Stimulated activated CD4-positive, alpha-beta T cell treated with anti-CD3 and anti-CD28 coated beads, Interleukin-4, amount 100 ng/mL, for 48 hours (primary cell): ENCODE data around the gene OR10AD1.

ENCODE experiments used
- DNase-seq, 2 donors: peaks; one replicate each; pipeline ENCODE4 v3.0.0-alpha.2; 2020; ENCODE audit warnings: low read depth in 2 of 2

OR10AD1 gene

DNA sequence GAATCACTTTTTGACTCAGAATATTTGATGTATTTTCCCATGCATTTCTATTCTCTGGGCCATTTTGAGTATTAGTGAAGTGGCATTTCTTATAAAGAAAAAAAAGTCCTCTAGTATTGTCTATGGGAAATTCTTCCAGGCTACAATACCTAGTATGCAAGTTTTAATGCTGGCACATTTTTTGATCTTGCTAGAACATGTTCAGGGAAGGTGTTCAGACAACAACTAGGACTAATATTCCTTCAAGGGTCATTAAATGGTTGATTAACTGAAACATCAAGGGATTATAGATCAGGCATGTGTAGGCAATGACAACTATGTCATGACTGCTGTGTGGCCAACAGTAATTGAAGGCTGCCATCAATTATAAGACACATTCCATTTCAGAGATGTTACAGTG lies 12.0 kb downstream of the OR10AD1 start:
- DNase-seq, result no peak

DNA sequence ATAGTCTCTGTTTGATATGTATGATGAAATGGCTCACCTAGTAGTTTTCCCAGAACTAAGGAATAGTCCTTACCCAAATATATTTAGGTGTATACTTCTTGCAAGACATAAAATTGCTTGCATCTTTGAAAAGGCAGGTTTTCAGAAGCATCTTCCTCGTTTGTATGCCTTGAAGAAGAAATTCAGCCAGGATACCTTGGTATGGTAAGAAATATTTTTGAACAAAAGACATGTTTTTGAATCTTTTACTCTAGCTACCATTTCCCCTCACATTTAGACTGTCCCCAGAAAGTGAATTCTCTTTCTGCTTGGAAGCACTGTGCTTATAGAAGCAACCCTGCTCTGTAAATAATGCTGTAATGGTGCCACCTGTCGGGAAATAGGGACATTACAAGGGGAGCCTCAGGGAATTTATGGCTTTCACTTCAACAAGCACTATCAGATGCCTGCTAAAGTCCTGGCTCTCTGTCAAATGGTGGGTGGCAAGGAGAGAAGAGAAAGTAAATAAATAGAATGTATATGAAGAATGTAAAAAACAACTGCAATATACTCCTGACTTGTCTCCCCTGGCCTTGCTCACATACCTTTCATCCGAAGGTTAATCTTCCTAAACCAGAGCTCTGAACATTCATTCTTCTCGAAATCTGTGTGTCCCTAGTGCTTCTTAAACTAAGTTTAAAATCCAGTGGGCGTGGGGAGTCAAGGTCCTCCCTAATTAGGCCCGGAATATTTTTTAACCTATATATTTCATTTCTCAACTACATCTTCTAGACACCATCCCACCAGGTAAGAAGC lies 13.6 kb downstream of the OR10AD1 start:
- peak in 1 of 2 donors; percentile 63 for DNase-seq

DNA sequence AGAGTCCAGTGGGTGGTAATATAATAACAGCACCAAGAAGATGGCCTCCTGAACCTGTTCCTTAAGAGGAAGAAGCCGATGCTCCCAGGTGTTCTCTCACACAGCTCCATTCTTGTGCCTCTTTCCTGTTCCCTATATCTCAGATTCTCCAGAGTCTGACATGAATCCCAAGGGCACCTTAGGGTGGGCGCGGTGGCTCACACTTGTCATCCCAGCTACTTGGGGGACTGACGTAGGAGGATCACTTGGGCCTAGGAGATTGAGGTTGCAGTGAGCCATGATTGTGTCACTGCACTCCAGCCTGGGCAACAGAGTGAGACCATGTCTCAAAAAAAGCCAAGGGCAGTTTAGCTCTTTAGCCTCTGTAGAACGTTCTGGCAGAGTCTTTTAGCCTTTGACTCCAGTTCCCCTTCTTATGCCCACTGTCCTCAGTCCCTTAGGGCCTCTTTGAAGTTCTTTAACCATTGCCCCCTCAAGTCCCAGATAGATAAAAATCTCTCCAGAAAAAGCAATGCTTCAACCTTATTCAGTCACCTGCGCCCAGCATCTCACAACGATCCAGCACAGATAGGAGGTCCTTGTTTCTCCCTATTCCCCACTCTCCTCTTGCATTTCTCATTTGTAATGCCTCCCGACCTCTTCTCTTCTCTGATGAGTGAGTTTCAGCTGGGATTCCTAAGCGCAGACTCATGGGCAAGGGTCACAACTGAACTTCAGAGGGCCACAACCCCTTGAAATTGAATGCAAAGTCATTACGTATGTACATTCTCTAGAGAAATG lies 15.0 kb downstream of the OR10AD1 start:
- no peak for DNase-seq

DNA sequence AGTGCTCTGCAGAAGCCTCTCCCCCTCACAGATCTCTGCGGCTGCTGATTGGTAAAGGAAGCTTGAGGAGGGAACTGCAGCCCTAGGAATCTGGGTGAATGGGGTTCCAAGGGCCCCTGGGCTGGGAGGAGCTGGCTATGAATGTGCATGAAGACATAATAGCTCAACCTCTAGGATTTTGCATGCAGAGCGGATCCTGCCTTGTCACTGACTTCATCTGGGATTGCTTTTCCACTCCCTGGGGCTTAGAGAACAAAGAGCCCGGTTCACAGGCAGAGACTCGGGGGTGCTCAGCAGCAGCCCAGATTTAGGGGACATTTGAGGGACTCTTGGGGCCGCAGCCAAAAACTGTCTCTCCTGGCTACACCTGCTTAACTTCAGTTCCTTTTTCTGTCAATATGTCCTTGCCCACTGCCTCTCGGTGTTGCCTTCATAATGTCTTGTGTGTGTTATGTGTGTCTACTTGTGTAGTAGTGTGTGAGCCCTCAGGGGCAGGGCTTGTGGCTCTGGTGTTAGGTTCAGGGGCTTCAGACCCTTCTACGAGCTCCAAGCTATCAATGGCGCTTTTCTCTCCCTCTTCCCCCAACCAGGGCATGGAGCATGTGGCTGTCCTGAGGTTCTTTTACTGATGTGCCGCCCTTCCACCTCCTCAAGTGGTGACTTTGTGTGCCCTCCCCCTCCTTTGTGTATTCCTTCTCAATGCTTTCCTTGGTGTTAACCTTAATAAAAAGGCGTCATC lies 17.7 kb downstream of the OR10AD1 start:
- no peak for DNase-seq

DNA sequence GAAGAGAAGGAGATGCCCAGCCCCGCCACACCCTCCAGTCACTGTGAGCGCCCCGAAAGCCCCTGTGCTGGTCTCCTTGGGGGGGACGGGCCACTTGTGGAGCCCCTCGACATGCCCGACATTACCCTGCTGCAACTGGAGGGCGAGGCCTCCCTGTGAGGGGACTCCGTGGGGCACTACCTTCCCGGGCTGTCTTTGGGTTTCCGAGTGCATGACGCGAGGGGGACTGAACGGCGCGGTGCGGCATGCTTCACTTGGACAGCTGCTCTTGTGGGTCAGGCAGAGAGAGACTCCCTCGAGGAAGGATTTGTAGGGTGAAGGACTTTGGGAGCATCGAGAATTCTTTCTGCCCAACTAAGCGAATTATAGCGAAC lies 18.6 kb downstream of the OR10AD1 start:
- no peak for DNase-seq

DNA sequence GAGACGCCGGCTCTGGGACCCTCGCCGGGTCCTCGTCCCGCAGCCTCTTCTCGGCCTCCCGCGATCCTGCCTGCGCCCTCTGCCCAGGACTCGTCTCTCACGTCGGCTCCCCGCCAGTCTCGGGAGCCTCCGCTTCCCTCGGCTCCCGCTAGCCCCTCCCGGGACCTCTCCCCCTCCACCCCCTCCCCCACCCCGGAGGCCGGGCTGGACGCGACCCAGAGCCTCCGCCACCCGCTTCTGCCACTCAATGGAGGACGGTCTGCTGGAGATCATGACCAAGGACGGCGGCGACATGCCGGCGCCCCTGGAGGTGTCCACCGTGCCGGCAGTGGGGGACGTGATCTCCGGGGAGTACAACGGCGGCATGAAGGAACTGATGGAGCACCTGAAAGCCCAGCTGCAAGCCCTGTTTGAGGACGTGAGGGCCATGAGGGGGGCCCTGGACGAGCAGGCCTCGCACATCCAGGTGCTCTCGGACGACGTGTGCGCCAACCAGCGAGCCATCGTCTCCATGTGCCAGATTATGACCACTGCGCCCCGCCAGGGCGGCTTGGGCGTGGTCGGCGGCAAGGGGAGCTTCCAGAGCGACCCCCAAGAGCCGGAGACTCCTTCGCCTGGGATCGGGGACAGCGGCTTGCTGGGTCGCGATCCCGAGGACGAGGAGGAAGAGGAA lies 19.1 kb downstream of the OR10AD1 start:
- DNase-seq, result no peak

DNA sequence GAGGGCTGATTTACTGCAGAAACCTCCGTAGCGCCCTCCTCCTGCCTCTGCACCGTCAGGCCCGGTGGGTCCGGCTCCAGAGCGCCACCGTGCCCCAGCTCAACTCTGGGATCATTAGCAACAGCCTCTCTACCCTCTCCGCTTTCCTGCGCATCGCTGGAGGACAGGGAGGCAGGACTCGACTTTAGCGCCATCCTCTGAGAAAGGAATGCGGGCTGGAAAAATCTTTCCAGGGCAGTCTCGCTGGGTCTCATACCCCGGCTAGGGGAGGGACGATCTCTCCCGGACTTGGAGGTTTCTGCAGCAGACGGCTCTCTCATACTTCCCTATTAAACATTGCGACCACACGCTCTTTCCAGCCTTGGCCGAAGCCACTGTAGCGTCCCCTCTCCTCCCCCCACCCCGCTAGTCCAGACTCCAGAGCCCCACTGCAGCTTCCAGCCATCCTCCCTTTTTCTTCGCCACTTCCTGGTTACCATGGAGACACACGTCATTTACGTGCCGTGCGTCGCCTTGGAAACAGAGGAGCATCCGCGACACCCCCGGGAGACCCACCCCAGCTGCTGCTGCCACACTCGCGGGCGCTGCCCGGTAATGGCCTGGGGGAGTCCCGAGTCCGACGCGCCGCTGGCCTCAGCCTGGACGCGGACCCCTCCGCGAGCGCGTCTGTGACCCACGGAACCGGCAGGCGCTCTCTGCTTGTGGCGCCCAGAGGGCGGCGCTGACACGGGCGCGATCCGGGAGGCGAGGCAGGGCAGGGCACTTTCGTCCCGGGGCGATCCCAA lies 19.8 kb downstream of the OR10AD1 start, which contains the start of gene CCDC184:
Gene CCDC184 (plus strand): TSS at position 554 of the 785 bp plus-strand sequence. CDS start 479 bp downstream, outside the sequence.
- DNase-seq, result peak in 1 of 2 donors; percentile 42

DNA sequence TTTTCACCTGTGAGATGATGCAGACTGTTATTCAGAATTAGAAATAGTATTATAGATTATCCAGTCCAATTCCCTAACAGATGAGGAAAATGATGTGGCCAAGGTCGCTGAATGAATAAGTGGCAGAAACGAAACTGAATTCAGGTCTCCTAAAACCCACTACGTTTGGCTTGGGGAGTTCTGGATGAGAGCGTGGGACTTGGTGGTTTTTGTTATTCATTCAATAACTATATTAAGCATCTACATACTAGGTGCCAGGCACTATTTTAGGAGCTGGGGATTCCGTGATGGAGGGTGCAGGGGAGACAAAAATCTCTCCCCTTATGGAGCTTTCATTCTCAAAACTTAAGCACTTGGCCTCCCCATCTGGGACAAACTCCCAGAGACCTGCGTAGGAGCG lies 20.5 kb downstream of the OR10AD1 start:
- no peak for DNase-seq

DNA sequence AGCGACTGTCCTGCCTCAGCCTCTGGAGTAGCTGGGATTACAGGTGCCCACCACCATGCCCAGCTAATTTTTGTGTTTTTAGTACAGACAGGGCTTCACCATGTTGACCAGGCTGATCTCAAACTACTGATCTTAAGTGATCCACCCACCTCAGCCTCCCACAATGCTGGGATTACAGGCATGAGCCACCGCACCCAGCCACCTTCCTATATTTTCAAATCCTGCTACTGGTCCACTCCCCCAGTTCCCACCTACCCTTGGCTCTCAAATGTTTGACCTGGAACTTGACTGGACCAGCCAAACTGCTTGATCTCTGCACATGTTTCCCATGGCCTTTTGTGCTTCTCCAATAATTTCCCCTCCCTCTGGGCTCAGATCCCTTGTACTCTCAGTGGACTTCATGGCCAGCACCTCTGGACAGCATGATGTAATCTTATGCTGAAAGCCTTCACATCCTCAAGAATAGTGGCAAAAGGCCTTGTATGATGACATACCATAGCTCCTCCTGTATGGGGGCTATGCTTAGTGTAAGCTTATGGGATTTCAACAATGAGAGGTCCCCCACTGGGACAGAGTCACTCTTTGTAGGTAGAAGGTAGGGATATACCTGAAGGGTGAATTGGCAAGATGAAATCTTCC lies 22.1 kb downstream of the OR10AD1 start:
- no peak for DNase-seq

DNA sequence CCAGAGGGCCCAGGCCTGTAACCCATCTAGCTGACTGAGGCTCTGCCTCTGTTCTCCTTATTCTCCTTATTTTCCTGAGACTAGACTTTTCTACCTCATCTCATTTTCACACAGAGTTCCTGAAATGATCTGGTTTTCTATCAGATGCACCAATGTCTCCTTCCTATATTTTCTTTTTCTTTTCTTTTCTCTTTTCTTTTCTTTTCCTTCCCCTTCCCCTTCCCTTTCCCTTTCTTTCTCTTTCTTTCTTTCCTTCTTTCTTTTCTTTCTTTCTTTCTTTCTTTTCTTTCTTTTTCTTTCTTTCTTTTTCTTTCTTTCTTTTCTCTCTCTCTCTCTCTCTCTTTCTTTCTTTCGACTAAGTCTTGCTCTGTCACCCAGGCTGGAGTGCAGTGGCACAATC lies 22.7 kb downstream of the OR10AD1 start:
- no peak for DNase-seq

DNA sequence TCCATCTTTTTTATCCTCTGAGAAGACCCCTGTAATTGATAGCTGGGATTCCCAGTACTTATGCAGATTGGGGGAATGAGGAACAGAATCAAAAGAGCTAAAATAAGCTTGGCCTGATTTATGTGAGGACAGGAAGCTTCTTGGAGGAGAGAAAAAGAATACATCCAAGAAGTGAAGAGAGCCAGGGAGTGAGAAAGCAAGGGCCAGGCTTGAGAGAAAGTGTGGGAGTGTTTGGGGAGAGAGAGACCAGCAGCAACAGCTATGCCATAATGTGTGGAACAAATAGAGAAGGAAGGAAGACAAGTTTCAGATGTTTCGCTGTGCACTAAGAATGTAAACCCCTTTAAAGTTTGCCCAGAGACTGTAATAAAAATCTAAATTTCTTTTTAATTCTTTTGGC lies 23.6 kb downstream of the OR10AD1 start:
- DNase-seq, result no peak

DNA sequence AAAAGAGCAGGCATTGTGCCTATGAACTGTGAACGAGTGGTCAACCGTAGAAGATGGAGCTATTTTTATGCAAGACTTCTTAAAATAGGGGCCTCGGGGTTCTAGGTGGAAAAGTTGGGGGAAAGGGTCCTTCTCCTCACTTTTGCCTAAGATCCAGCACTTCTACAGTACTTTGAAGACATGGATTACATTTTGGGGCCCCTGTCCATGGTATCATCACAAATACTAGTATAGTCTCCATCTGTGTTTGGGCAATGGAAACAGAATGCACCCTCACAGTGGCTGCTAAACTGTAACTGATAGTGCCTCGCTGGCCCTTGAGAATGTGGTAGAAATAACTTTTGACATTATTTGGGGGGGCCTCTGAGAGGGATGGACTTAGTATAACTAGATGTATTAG lies 25.1 kb downstream of the OR10AD1 start:
- no peak for DNase-seq

DNA sequence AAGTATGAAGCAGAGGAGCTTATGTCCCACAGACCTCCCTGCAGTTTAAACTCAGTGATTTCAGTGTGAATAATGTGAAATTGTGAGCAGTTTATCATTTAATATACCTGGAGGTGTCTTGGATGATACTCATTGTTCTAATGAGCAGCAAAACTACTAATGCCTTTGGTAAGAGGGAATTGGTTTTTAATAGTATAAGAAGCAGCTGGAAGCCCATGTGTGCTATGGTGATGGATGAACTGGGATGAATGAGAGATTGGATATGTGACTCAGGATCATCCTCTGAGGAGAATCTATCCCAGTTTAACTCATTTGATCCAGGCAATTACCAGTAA lies 26.7 kb downstream of the OR10AD1 start:
- no peak for DNase-seq

DNA sequence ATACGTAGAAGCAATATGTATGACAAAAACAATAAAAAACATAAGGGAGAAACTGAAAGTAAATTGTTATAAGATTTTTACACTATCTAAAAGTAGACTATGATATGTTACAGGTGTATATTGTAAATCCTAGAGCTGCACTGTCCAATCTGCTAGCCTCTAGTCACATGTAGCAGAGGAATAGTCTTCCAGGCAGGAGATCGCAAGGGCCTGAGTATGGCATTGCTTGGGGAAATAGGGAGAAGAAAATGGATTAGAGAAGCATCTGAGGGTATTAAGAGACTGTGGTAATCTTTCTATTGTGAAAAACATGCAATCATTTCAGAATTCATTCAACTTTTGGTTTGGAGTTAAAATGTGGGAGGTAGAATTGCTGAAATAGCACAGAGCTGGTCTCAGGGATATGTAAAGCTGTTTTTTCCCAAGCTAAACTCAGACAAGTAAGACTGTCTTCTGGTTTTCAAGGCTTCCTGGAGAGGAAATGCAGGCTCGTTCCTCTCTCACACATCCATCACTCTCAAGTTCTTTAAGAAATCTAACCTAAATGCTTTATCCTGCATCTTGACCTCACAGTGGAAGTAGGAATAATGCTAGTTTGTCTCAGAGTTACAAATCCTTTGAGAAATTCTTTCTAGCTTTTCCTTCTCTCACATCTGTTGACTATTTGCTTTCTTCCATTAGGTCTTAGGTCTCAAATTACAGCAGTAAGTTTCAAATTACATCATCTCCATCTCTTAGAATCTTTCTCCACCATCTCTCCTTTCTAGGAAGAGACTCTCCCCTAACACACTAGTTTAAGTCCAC lies 27.3 kb downstream of the OR10AD1 start:
- DNase-seq, result no peak

DNA sequence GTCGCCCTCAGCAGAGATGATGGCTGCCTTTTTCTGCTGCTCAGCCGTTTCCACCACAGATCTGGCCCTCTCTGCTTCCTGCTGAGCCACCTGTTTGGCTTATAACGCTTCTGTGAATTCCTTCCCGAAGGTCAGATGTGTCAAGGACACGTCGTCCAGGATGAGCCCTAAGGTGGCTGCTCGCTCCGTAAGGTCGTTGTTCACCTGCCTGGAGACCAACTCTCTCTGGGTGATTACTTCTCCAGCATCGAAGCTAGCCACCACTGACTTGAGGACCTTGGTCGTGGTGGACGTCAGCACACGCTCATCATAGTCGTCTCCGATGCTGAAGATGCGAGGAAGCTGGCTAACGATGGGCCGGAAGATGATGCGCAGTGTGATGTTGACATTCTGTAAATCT lies 34.1 kb downstream of the OR10AD1 start:
- no peak for DNase-seq

DNA sequence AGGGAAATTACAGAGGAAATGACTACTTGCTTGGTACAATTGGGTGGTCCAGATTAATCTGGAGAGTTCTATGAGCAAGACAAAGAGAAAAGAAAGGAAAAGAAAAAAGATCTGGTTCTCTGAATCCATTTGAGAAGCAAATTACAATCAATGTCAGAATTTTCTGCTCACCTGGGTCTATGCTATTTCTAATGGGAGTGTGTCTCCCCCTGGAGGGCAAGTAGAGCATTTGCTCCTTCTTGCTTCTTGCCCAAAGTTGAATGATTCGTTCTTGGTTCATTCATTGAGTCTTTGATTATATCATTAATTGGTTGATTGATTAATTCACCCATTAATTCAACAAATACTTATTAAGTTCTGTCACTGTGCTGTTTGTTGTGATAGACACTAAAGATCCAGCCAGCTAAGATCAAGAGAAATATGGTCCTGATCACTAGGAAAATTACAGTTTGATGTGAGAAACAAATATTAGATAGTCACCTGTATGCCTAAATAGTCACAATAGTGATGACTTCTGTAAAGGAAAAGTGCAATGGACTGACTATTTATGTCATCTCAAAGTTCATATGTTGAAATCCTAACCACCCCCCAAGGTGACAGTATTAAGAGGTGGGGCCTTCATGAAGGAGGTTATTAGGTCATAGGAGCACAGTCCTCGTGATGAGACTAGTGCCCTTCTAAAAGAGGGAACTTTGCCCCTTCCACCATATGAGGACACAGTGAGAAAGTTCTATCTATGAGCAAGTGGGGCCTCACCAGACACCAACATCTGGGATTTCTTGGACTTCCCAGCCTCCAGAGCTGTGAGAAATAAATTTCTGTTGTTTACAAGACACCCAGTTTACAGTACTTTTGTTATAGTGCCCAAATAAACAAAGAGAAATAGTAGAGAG lies 37.8 kb downstream of the OR10AD1 start:
- no peak for DNase-seq

DNA sequence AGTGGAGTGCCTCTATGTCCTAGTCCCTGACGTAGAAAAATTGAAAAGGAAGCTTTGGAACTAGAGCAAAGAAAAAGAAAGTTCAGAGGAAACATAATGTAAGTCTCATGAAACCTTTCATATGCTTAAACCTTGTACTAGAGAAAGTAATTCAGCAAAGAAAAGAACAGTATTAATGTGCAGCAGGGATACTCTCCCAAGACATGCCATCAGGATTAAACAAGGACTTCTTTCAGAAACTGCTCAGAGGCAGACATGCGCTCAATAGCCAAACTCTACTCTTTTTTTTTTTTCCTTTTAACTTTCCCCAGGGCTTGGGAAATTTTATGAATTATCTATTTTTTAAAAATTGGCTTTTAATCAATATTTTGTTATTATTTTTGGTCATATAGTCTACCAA lies 38.6 kb downstream of the OR10AD1 start:
- no peak for DNase-seq

DNA sequence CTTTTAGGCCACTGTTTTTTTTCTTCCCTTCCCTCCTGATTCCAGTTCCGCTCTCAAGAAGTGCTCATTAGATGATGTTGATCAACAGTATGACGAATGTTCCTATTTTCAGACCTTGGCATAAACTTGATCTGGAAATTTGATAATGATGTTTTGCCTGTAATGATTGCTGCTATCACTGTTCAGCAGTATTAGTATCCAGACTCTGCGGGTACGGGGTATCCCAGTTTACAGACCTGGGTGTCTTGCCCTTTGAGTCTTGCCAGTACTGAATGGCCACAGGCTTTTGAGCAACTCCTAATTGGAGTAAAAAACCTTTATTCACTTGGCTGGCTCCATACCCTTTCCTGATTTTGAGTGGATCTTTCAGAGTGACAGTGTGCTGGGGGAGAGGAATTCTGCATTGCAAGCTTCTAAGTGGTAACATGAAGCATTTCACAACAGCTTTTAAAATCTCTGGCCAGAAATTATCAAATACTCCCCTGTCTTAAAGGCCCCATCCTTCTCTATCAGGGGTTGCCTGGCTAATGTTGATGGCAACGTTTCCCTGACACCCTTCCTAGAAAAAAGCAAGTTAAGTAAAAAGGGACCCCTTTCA lies 39.8 kb downstream of the OR10AD1 start:
- DNase-seq, result no peak
